DND-41 (cell line): ENCODE data around the gene TNF.
"Not testable (repeated sequence)": the region's sequence is repeated elsewhere in the genome, so short reads cannot be mapped to it uniquely, and the experiment has no call there.

Experiments used
- CTCF ChIP-seq: IDR thresholded peaks from 2 replicates; pipeline ENCODE4 v1.5.1; 2012; ENCODE audit warnings: borderline replicate concordance, low read length, moderate library complexity, mild to moderate bottlenecking; ENCODE audit not compliant: poor library complexity, severe bottlenecking; ENCODE audit errors: extremely low read depth
- EZH2 ChIP-seq: IDR thresholded peaks from 3 replicates; pipeline ENCODE4 v1.6.1; 2012; ENCODE audit warnings: borderline replicate concordance, low read depth, mild to moderate bottlenecking, moderate library complexity, low read length, inconsistent platforms; ENCODE audit not compliant: severe bottlenecking

- TF ChIP-seq CTCF, EZH2: not testable (repeated sequence)
Observed at GRCh38 chr6:31590691-31591090, 15.3 kb downstream of the TNF start.
